Measurements from ENCODE around the gene CDKN1C. TPM values are rescaled to one million over a fixed set of nuclear protein-coding genes. Genes with fewer than 3 reads are reported as not detected.

CDKN1C gene
- total RNA-seq, 1 donor from 2014 or later: 47.8 TPM

- H3K27ac Mint-ChIP-seq: peak overlapping the region; percentile 60
- H3K27ac ChIP-seq: no peak overlapping the region
- H3K36me3 Mint-ChIP-seq: peaks cover 1% of the 10 kb centered on the region
- H3K4me1 ChIP-seq: peaks cover 26% of the 10 kb centered on the region
- H3K4me3 ChIP-seq: no peak overlapping the region
- H3K9me3 ChIP-seq (ENCODE audit: low read depth): no peaks in the 10 kb centered on the region
- peaks cover 5% of the 10 kb centered on the region for H3K27me3 Mint-ChIP-seq (ENCODE audit: insufficient read depth, low read depth)
- no peak overlapping the region for H2AFZ ChIP-seq (replicated peaks)
- H3K27me3 ChIP-seq: peaks cover 32% of the 10 kb centered on the region
- peaks cover 8% of the 10 kb centered on the region for H3K79me2 ChIP-seq (ENCODE audit: low read depth)
- no peak overlapping the region for H3K9ac ChIP-seq
- H3K36me3 ChIP-seq: no peaks in the 10 kb centered on the region
- peak; percentile 96 for TF ChIP-seq CTCF (IDR thresholded peaks at IDR 0.05)
- TF ChIP-seq EZH2phosphoT487 (IDR thresholded peaks at IDR 0.05): no peak
- no peak overlapping the region for H3K4me2 ChIP-seq
- peaks cover 8% of the 10 kb centered on the region for H4K20me1 ChIP-seq (ENCODE audit: low read depth)
- H3F3A ChIP-seq (ENCODE audit: low read depth): peaks cover 45% of the 10 kb centered on the region
- peak overlapping the region; percentile 48 for H3K4me3 Mint-ChIP-seq
- H3K4me1 Mint-ChIP-seq: peaks cover 35% of the 10 kb centered on the region
- DNase-seq (ENCODE audit: low spot score): peak; percentile 93
- no peaks in the 10 kb centered on the region for H3K9me3 Mint-ChIP-seq
These were observed 2.8 kb upstream of the CDKN1C start for GRCh38 chr11:2888266-2888968.

GRCh38 chr11:2887515-2888195 lies 2.1 kb upstream of the CDKN1C start:
- Histone ChIP-seq H3K4me2 (no peak overlapping the region), H3K4me1 (peaks cover 33% of the 10 kb centered on the region), H3K27me3 (peaks cover 39% of the 10 kb centered on the region), H4K20me1 (ENCODE audit: low read depth) (peaks cover 16% of the 10 kb centered on the region), H3K27ac (no peak overlapping the region), H3K9ac (no peak overlapping the region), H3F3A (ENCODE audit: low read depth) (peaks cover 47% of the 10 kb centered on the region), H3K9me3 (ENCODE audit: low read depth) (no peaks in the 10 kb centered on the region), H2AFZ (replicated peaks) (no peak overlapping the region), H3K4me3 (no peak overlapping the region), H3K79me2 (ENCODE audit: low read depth) (peaks cover 8% of the 10 kb centered on the region), H3K36me3 (no peaks in the 10 kb centered on the region)
- peaks cover 5% of the 10 kb centered on the region for H3K27me3 Mint-ChIP-seq (ENCODE audit: insufficient read depth, low read depth)
- H3K4me3 Mint-ChIP-seq: peak overlapping the region; percentile 71
- peaks cover 8% of the 10 kb centered on the region for H3K36me3 Mint-ChIP-seq
- H3K27ac Mint-ChIP-seq: peak overlapping the region; percentile 90
- no peaks in the 10 kb centered on the region for H3K9me3 Mint-ChIP-seq
- H3K4me1 Mint-ChIP-seq: peaks cover 40% of the 10 kb centered on the region
- peak; percentile 32 for DNase-seq (ENCODE audit: low spot score)
- no peak for TF ChIP-seq CTCF (IDR thresholded peaks at IDR 0.05)
- no peak for TF ChIP-seq EZH2 (IDR thresholded peaks at IDR 0.05)
- TF ChIP-seq EZH2phosphoT487 (IDR thresholded peaks at IDR 0.05): no peak

- Mint-ChIP-seq H3K27ac (peak overlapping the region; percentile 90), H3K36me3 (peaks cover 8% of the 10 kb centered on the region), H3K4me3 (peak overlapping the region; percentile 73), H3K9me3 (no peaks in the 10 kb centered on the region), H3K27me3 (ENCODE audit: insufficient read depth, low read depth) (peaks cover 5% of the 10 kb centered on the region), H3K4me1 (peaks cover 45% of the 10 kb centered on the region)
- TF ChIP-seq EZH2 (IDR thresholded peaks at IDR 0.05): no peak
- TF ChIP-seq EZH2phosphoT487 (IDR thresholded peaks at IDR 0.05): no peak
- TF ChIP-seq CTCF (IDR thresholded peaks at IDR 0.05): no peak
- H3K4me2 ChIP-seq: peak overlapping the region; percentile 65
- DNase-seq (ENCODE audit: low spot score): peak; percentile 27
- no peaks in the 10 kb centered on the region for H3K36me3 ChIP-seq
- no peaks in the 10 kb centered on the region for H3K9me3 ChIP-seq (ENCODE audit: low read depth)
- H4K20me1 ChIP-seq (ENCODE audit: low read depth): peaks cover 19% of the 10 kb centered on the region
- peaks cover 44% of the 10 kb centered on the region for H3K27me3 ChIP-seq
- no peak overlapping the region for H3K9ac ChIP-seq
- no peak overlapping the region for H3K4me3 ChIP-seq
- peaks cover 44% of the 10 kb centered on the region for H3F3A ChIP-seq (ENCODE audit: low read depth)
- H2AFZ ChIP-seq (replicated peaks): no peak overlapping the region
- H3K4me1 ChIP-seq: peaks cover 40% of the 10 kb centered on the region
- H3K79me2 ChIP-seq (ENCODE audit: low read depth): peaks cover 8% of the 10 kb centered on the region
- no peak overlapping the region for H3K27ac ChIP-seq
These were observed 1.4 kb upstream of the CDKN1C start for GRCh38 chr11:2886936-2887335.

Data from neural progenitor cell (in vitro differentiated cells).